ENCODE measurements around the gene SLC25A41. TPM values are rescaled to one million over a fixed set of nuclear protein-coding genes. Genes with fewer than 3 reads are reported as not detected.

Gene SLC25A41
- total and polyA plus RNA-seq, 9 of the 15 experiments (the other 6 are each of a cell fraction or from before 2014, with no cell fraction given) = 0.08 to 4.2 (median 1.6) TPM

DNA sequence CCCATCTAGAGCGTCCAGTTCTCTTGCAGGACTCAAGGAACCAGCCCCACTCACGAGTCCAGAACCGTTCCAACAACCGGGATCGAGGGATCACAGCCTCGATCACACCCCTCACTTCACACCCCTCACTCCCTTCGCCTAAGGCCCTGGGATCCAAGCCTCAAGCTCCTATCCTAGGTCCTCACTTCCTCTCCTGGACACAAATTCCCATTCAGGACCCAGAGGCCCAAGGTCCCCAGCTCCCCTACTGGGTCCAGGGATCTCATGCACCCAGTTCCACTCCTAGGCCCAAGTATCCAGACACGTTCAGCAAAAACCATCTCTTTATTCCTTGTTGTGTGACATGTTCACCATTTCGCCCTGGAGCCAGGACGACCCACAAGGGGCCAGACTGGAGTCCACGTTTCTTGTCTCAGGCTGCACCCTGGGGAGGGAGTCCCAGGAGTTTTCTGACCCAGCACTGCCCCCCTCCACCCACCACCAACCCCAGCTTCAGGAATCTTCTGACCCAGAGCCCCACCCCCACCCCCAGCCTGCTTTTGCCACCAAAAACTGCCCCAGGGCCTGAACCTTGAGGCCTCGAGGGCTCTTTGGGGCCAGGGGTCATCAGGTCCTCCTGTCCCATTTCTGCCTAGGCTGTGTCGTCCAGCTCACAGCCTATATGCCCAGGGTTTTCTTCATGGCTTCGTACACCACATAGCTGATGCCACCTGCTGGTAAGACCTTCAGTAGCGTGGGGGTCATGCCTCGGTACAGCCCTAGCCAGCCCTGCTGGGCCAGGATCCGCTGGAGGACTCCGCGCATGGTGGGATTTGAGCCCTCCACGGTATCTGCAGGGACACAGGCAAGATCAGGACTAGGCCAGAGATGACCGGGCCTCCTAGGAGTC lies 7.6 kb downstream of the SLC25A41 start (continued):
- TF ChIP-seq DMBX1 (CRISPR knock-in tag; IDR thresholded peaks at IDR 0.05; ENCODE audit: borderline replicate concordance) (peak; percentile 8; the same call in 1 of the 2 replicates), MYC (IDR thresholded peaks at IDR 0.05; ENCODE audit: low read depth, low read length) (no peak), MYC (CRISPR knock-in tag; IDR thresholded peaks at IDR 0.05; ENCODE audit: borderline replicate concordance, low read depth) (peak; percentile 13; the same call in 1 of the 2 replicates), NFRKB (IDR thresholded peaks at IDR 0.05; ENCODE audit: low read depth) (peak; percentile 91; the same call in 1 of the 2 replicates), ZFX (CRISPR knock-in tag; IDR thresholded peaks at IDR 0.05) (peak; percentile 55; the same call in 1 of the 2 replicates), ZNF175 (CRISPR knock-in tag; IDR thresholded peaks at IDR 0.05; ENCODE audit: low read depth) (peak; percentile 35; the same call in 1 of the 2 replicates), SRSF1 (IDR thresholded peaks at IDR 0.05; ENCODE audit: low read depth, low read length) (no peak), SREBF2 (CRISPR knock-in tag; IDR thresholded peaks at IDR 0.05) (no peak), ZNF561 (CRISPR knock-in tag; conservative IDR thresholded peaks at IDR 0.05) (0 out of 2 replicates have a peak, but pooled peaks have one; percentile 25), SNIP1 (IDR thresholded peaks at IDR 0.05; ENCODE audit: low read depth) (no peak)
- TF ChIP-seq, protein P1, sequence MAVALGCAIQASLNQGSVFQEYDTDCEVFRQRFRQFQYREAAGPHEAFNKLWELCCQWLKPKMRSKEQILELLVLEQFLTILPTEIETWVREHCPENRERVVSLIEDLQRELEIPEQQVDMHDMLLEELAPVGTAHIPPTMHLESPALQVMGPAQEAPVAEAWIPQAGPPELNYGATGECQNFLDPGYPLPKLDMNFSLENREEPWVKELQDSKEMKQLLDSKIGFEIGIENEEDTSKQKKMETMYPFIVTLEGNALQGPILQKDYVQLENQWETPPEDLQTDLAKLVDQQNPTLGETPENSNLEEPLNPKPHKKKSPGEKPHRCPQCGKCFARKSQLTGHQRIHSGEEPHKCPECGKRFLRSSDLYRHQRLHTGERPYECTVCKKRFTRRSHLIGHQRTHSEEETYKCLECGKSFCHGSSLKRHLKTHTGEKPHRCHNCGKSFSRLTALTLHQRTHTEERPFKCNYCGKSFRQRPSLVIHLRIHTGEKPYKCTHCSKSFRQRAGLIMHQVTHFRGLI (CRISPR knock-in tag; IDR thresholded peaks at IDR 0.05) = no peak
- TF ChIP-seq, protein P2, sequence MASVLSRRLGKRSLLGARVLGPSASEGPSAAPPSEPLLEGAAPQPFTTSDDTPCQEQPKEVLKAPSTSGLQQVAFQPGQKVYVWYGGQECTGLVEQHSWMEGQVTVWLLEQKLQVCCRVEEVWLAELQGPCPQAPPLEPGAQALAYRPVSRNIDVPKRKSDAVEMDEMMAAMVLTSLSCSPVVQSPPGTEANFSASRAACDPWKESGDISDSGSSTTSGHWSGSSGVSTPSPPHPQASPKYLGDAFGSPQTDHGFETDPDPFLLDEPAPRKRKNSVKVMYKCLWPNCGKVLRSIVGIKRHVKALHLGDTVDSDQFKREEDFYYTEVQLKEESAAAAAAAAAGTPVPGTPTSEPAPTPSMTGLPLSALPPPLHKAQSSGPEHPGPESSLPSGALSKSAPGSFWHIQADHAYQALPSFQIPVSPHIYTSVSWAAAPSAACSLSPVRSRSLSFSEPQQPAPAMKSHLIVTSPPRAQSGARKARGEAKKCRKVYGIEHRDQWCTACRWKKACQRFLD (CRISPR knock-in tag; IDR thresholded peaks at IDR 0.05) = peak; percentile 18; the same call in 1 of the 2 replicates
- TF ChIP-seq, protein P3, sequence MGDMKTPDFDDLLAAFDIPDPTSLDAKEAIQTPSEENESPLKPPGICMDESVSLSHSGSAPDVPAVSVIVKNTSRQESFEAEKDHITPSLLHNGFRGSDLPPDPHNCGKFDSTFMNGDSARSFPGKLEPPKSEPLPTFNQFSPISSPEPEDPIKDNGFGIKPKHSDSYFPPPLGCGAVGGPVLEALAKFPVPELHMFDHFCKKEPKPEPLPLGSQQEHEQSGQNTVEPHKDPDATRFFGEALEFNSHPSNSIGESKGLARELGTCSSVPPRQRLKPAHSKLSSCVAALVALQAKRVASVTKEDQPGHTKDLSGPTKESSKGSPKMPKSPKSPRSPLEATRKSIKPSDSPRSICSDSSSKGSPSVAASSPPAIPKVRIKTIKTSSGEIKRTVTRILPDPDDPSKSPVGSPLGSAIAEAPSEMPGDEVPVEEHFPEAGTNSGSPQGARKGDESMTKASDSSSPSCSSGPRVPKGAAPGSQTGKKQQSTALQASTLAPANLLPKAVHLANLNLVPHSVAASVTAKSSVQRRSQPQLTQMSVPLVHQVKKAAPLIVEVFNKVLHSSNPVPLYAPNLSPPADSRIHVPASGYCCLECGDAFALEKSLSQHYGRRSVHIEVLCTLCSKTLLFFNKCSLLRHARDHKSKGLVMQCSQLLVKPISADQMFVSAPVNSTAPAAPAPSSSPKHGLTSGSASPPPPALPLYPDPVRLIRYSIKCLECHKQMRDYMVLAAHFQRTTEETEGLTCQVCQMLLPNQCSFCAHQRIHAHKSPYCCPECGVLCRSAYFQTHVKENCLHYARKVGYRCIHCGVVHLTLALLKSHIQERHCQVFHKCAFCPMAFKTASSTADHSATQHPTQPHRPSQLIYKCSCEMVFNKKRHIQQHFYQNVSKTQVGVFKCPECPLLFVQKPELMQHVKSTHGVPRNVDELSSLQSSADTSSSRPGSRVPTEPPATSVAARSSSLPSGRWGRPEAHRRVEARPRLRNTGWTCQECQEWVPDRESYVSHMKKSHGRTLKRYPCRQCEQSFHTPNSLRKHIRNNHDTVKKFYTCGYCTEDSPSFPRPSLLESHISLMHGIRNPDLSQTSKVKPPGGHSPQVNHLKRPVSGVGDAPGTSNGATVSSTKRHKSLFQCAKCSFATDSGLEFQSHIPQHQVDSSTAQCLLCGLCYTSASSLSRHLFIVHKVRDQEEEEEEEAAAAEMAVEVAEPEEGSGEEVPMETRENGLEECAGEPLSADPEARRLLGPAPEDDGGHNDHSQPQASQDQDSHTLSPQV (IDR thresholded peaks at IDR 0.05) = peak; percentile 71
- TF ChIP-seq, protein P4, sequence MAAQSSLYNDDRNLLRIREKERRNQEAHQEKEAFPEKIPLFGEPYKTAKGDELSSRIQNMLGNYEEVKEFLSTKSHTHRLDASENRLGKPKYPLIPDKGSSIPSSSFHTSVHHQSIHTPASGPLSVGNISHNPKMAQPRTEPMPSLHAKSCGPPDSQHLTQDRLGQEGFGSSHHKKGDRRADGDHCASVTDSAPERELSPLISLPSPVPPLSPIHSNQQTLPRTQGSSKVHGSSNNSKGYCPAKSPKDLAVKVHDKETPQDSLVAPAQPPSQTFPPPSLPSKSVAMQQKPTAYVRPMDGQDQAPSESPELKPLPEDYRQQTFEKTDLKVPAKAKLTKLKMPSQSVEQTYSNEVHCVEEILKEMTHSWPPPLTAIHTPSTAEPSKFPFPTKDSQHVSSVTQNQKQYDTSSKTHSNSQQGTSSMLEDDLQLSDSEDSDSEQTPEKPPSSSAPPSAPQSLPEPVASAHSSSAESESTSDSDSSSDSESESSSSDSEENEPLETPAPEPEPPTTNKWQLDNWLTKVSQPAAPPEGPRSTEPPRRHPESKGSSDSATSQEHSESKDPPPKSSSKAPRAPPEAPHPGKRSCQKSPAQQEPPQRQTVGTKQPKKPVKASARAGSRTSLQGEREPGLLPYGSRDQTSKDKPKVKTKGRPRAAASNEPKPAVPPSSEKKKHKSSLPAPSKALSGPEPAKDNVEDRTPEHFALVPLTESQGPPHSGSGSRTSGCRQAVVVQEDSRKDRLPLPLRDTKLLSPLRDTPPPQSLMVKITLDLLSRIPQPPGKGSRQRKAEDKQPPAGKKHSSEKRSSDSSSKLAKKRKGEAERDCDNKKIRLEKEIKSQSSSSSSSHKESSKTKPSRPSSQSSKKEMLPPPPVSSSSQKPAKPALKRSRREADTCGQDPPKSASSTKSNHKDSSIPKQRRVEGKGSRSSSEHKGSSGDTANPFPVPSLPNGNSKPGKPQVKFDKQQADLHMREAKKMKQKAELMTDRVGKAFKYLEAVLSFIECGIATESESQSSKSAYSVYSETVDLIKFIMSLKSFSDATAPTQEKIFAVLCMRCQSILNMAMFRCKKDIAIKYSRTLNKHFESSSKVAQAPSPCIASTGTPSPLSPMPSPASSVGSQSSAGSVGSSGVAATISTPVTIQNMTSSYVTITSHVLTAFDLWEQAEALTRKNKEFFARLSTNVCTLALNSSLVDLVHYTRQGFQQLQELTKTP (IDR thresholded peaks at IDR 0.05; ENCODE audit: low read depth in 1 of 2, partially characterized antibody in 2 of 2) = peak in 1 of 2 experiments; percentile 33
